Stimulated activated CD4-positive, alpha-beta T cell treated with anti-CD3 and anti-CD28 coated beads, TNF-alpha, amount 100 ng/mL, for 48 hours (primary cell): ENCODE measurements around the gene MAGI2.

ENCODE experiments used
- DNase-seq, 3 donors: peaks; one replicate each; pipeline ENCODE4 v3.0.0-alpha.2; 2020; ENCODE audit warnings: low read depth in 3 of 3

MAGI2 gene

DNA sequence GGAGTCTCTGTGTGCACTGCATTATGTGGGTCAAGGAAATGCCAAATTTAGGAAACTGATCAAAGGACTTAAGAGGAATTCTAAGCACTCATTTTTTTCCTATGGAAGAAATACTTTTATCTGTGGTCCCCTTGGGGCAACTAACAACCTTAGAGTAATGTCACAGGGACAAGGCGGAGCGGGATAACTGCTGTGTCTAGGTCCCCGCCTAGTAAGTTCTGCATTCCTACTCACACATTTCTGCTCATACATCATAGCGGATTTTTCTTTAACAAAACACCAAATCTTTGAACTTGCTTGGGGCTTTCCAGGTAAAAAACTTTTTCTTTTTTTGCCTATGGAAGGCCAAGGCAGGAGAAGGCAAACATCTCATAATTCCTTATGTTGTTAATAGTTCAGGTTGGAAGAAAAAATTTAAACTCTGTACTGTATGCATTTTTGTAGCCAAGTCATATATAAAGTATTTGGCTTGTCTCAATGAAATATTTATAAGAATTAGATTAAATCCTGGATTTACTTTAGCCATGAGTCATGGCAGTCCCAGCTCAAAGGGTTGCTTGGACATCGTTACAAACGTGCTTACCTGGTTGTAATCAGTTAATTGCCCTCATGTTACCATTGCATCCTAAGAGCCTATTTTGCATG is 1369.9 kb downstream of the MAGI2 start:
- no peak for DNase-seq

DNA sequence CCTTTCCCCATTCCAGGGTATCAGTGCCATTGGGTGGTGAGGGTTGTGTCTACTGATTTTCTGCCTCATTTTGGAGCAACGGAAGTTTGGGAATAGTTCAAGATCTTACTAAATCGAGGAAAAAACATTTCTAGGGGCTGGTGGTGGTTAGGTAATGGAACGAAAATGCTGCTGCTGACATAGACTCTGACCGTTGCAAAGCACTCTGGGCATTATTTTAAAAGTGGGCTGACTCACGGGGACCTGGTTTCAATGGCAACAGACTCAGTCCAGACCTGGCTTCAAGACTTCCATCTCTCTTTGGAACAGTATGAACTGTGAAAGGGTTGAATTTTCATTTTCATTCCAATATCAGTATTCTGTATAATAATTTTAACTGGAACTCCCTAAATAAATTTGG is 1370.9 kb downstream of the MAGI2 start:
- DNase-seq, result no peak

DNA sequence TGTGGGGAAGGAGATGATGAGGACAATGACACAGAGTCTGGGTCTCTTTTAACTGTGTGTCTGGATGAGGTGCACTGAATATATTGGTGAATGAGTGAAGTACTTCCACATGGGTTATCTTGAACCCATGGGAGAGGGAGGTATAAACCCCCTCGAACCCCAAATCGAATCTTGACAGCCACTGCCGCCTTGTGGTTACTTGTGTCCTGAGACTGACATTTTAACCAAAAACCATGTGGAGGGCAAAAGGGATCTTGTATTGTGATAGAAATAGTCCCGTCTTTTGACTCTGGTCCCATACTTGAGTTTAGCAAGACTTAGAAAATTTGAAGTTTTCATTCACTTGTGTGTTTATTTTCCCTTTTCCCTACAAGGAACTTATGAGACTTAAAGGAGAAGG is 1371.6 kb downstream of the MAGI2 start:
- DNase-seq, result no peak

DNA sequence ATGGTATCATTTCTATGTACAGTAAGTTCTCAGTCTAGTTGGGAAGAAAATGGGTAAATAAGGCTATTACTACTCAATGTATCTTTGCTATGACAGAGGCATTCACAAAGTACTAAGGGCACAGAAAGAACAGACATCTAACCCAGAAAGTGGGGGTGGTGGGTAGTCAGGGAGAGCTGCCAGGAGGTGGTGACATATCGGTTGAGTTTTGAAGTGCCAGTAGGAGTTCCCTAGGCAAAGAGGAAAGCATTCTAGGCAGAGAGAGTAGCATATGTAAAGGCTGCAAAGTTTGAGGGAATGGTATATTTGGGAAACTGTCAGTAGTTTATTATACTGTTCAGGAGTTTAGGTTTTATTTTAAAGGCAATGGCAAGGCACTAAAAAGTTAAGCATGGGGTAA is 1372.1 kb downstream of the MAGI2 start:
- DNase-seq, result no peak

DNA sequence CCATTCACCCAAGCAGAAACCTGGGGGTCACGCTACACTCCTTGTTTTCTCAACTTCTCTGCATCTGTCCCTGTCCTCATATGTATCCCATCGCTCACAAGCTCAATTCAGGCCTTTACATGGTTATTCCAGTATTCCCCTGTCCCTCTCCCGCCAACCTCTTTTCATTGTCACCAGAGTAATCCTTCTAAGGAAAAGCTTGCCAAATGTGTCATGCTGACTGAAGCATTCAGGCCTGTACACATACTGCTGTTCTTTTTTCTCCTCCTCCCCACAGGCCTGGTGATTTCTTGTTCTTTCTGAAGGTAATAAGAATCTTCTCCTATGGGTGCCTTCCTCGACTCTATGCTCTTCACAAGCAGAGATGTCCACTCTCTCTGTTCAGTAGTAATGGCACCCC is 1372.7 kb downstream of the MAGI2 start:
- no peak for DNase-seq

DNA sequence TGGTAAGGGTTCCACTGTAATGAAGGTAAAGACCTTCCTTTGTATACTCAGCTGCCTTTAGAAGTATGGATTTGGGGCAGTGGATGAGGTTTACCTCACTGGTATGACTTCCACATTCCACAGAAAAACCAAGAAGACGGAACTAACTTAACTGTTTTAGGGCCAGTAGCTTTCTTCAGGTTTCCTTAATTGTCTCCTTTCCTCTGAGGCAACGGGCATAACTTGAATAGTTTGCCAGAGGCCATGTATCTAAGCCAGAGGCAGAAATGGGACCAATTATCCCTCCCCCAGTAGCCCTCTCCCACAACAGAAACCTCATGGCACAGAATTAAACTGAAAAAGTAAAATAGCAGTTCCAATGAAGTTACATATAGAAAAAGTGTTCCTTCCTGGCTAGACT is 1373.2 kb downstream of the MAGI2 start:
- no peak for DNase-seq

DNA sequence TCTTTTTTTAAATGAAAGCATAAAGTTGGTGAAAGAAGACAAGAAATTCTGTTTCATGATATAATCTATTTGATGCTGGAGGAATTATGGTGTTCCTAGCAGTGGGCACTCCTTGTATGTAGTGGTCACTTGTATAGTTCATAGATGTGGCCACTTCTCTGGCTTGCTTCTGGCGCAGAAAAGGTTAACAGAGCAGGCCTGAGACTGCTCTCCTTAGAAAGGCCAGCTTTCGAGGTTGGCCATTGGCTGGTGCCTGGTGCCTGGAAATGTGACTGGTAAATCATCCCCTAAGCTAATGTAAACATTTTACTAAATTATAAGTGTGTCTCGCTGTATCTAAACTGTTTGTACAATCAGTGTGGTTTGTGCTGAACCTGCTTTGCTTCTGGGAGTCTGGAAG is 1378.8 kb downstream of the MAGI2 start:
- DNase-seq, result no peak

DNA sequence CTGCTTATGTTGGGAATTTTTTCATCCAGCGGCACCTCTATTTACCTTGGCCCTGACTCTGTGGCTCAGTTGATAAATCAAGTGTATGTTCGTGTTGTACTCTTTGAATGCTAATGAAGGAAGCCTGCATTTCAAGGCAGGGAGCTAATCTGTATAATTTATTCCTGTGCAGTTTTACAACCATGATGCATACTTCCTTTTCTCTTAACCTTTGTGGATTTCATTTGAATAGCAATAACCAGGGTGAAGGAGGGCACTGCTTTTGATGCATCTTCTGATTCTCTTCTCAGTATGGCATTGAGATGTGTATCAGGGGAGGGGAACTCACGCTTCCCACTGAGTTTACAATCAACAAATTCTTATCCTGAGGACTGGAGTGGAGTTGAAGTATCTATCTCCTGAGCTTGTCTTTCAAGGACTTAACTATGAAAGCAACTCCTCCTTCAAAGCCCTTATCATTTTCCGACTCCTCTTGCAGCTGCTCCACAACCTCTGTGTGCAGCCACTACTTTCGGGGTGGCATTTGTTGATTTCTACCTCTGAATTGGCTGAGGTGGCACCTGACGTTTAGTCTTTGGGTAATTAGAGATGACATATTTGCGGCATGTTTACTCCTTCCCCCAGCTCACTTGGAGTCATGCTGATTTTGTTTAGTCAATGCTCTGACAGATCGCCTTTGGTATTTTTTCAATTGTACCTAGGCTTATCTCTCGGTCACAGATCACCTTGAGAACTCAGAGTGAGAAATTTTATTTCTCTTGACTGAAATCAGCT is 1379.7 kb downstream of the MAGI2 start:
- DNase-seq, result no peak

DNA sequence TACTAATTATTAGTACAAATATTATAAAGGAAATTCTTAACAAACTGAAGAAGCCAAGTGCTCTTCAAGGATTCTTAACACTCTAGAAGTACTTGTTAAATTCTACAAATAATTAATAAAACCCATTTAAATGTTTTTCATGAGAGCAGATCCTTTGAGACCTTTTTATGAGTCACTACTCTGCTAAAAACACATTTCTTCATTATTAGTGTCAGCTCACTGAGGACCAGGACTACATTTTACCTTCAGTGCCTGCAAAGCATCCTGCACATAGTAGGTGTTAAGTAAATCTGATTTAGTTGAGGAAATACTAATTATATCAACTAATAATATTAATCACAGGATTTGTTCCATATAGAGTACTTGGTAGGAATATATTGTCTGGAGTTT is 1381.3 kb downstream of the MAGI2 start:
- no peak for DNase-seq

DNA sequence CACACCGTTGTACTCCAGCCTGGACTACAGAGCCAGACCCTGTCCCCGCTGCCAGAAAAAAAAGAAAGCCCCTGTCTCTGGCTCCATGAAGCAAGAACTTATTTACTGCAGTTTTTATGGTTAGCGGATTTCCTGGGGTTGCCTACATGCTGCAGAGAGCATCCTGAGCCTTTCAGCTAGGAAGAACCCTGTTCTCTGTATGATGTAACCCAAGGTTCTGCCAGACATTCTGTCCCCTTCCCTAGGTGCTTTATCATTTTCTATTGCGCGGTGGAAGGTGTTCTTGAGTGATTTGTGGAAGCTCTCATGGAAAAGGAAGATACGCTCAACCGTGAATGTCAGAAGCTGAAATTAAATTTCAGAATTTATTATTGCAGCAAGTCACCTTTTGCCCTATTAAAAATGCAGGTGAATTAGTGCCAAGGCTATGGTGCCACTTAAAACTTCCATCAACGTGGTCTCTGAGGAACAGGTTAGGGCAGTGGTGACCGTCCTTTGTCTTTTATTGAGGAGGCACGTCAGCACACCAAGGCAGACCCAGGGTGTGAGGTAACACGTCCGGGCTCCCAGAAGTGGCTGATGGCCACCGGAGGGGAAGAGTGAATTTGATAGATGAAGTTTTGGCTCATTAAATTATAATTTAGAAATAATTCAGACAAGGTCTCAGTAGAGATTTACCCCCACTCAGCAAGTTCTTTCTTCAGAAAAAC is 1381.8 kb downstream of the MAGI2 start:
- DNase-seq, result no peak

DNA sequence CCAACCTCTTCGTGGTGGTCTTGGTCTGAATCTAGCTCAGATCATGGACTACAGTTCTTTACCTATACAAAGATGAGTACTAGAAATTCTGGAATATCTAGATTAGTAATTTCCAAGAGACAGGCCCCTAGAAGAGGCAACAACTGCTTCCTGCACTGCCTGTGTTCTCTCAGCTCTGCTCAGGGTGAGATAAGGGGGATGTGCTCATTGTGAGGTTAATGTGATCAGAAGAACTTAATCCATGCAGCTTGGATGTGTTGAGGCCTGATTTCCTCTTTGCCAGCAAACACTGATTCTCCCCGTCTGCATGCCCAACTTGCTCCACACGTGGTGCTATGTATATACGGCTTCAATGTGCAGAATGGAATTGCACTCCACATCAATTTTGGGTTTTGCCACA is 1386.9 kb downstream of the MAGI2 start:
- DNase-seq, result no peak

DNA sequence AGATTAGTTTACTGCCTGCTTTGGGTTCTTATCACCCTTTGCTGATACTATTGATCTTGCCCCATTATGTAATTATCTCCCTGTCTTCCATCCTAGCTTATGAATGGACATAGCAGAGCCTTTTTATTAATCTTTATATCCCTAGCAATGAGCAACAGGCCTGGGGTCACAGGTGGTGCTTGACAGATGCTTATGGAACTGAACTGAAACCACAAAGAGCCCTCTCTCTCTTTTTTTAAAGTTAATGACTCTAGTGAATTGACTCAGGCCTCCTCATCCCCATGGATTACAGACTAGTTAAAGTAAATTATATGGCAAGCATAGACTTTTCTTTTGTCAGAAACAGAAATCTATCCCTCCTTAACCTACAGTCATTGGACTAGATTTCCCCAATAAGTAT is 1389.7 kb downstream of the MAGI2 start:
- no peak for DNase-seq

DNA sequence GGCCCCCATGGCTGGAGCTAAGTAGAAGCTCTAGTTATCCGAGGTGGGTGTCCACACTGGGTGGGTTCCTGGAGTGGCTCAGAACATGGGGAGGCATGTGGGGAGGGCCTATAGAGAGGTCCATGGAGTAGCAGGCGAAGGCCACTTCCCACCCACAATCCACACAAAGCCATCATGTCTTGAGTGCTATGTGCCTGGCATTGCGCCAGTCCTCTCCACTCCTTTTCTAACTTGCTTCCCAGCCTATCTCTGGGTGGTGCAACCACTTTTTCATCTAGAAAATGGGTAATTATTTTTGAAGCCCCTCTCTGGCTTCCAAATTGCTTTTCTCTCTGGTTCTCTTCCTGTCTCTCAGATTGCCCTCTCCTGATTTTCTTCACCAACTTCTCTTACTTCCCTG is 1391.3 kb downstream of the MAGI2 start:
- no peak for DNase-seq

DNA sequence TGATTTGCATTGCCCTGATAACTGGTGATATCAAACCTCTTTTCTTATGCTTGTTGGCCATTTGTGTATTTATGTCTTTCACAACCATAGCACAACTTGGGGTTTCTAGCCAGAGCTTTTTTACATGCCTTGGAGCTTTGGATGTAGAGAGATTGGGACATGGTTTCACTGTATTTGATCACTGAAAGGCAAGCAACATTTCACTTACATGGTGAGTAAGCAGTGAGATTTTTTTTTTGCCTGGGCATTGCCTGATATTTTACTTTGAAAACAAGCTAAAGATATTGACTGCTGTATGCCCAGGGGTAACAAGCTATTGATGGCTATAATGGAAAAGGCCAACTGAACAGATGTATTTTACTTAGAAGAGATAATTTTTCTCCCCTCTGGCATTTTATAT is 1395.9 kb downstream of the MAGI2 start:
- no peak for DNase-seq

DNA sequence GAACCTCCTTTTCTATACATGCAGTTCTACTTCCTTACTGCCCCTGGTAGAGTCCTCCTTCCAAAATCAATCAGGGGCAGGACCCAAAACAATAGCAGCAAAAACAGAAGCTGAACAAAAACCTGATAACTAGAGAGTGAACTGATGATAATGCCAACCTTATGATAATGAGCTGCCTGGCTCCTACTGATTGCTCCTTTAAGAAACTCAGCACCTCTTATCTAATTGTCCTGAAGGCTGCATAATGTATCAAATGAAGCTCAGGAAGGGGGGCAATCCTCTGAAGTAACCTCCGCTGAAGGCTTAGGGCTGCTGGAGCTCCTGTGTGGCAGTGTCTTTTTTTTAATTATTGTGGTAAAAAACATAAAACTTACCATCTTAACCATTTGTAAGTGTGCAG is 1397.9 kb downstream of the MAGI2 start:
- no peak for DNase-seq

DNA sequence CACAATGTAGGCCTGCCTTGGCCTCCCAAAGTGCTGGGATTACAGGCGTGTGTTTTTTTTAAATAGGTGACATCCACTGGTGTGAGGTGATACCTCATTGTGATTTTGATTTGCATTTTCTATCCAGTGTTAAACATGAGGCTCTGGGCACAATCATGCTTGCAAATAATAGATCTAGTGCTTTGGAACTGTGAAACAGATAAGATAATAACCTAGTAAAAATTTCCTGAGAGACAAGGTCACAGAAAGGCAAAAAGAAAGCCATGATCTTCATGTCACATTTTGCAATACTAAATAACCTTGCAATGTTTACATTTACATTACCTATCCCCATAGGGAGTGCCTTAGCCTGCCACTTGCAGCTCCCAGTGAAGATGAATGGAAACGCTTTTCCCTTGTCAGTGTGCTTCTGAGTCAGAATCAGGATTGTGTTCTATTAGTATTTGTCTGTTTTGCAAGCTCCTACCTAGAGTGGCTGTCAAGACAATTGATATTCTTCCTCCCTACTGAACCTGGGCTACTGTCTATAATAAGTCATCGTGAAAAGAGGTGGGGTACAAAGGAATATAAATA is 1398.4 kb downstream of the MAGI2 start:
- DNase-seq, result no peak

DNA sequence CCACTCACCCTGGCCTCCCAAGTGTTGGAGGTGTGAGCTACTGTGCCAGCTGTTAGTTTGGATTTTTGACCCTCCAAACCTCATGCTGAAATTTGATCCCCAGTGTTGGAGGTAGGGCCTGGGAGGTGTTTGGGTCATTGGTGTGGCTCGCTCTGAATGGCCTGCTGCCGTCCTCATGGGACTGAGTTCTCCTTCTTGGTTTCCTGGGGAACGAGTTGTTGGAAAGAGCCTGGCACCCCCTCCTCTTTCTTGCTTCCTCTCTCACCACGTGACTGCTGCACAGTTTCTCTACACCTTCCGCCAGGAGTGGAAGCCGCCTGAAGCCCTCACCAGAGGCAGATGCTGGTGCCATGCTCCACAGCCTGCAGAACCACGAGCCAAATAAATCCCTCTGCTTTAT is 1401.4 kb downstream of the MAGI2 start:
- no peak for DNase-seq

DNA sequence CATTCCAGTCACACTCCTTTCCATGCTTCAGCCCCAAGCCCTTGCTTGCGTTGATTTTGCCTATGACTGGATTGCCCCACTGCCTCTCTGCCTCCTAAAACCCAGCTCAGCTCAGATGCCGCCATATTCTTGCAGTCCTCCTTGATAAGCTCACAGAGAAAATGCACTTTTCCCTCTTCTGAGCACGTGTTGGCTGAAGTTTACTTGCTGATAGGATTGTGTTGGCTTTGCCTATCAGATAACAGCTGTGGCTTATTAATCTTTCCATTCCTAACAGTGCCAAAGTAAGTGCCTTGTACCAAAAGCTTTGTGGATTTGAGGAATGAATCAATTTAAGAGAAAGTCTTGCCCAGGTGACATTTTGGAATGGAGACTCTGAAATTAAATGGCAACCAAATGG is 1405.7 kb downstream of the MAGI2 start:
- DNase-seq, result no peak

DNA sequence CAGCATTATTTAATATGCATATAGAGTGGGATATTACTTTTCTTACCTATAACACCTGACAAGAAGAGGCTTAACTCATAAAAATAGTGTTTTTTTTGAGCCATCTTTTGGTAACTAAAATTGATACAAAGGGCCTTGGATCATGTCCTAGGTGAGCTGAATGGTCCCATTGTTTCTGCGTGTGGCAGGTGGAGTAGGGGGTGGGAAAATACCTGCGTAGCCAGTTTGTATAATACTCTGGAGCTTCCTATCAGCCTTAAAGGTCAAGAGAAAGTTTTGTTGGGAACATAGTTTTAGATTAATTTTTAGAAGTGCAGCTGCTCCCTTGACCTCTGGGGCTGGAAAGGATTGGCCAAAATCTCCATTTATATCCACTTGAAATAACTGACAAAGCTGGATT is 1410.3 kb downstream of the MAGI2 start:
- DNase-seq, result no peak

DNA sequence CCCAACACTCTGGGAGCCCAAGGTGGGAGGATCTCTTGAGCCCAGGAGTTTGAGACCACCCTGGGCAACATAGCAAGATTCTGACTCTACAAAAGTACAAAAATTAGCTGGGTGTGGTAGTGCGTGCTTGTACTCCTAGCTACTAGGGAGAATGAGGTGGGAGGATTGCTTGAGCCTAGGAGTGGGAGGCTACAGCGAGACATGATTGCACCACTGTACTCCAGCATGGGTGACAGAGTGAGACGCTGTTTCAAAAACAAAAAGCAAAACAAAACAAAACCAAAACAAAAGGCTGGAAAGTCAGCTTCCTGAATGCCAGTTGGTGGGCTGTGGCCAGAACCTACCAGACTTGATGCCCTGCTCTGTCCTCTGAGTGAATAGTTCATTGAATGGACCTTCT is 1412.0 kb downstream of the MAGI2 start:
- DNase-seq, result no peak

DNA sequence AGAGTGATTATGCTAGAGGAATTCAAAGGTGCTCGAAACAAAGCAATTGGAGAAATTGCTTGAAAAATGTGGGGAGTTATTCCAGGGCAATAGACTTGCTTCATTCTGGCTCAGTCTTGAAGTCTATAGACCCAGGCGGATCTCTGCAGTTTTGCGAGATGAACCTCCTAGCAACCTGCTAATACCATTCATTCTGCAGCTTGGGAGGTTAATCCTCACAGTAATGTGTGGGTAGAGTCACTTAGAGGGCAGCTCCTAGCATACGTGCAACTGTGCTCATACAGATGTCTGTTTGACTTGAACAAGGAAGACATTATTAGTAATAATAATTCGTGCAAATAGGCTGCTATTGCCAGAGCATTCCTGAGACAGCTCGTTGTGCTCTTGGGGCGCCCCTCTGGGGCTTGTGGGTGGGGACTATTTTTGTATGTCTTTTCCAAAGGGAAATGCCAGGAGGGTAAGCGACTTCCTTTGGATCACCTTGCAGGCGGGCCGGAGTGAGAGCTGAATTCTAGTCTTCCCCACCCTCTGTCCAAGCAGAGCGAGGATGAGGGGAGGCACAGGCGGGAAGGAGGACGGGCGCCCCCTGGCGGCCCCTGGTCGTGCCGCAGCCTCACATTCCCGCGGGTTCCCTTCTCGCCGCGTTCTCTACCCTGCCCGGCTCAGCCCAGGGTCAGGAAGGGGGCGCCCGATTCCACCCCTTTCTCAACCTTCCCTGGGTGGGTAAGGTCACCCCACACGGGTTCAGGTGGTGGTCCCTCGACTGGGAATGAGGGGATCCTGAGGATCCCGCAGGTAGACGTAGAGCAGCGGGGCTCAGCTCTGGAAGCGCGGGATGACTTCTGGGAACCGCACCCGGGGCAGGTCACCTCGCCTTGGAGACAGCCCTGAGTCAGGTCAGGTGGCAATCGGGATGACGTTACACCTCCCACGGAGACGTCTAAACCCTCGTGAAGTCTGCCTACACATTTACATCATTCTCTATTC is 1413.4 kb downstream of the MAGI2 start:
- DNase-seq, result peak in 1 of 3 donors; percentile 36
